Epidermal melanocyte (primary cell): ENCODE results near the gene YRDC.

ENCODE experiments used
- DNase-seq: peaks from one replicate; pipeline ENCODE4 v3.0.0; 2011; ENCODE audit warnings: low spot score; ENCODE audit not compliant: insufficient read length

Gene YRDC

DNA sequence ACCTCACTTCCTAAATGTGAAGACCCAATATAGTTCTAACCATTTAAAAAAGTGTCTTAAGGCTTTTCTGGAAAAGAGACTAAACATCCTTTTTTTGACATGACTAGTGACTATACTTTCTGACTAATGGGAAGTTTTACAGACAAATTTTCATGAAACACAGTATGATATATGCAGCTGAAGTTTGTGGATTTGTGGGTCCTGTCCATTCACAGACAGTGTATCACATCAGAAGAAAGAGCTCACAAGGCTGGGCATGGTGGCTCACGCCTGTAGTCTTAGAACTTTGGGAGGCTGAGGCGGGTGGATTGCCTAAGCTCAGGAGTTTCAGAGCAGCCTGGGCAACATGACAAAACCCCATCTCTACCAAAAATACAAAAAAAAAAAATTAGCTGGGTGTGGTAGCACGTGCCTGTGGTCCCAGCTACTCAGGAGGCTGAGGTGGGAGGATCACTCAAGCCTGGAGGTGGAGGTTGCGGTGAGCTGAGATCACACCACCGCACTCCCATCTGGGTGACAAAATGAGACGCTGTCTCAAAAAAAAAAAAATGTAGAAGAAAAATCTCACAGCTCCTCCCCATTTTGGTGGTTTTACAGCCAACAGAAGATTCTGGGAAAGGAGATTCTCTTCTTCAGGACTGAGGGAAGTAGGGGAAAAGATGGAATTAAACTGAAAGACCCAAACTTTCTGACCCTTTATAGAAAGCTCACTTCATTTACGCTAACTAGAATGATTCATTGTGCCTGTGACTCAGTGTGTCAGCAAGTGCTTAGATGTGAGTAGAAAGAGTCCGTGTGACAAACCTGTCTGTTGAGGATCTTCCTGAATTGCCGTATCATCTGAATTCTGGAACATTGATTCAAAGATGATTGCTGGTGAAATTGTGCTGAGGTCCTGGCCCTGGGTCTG lies 15.2 kb upstream of the YRDC start:
- no peak for DNase-seq

DNA sequence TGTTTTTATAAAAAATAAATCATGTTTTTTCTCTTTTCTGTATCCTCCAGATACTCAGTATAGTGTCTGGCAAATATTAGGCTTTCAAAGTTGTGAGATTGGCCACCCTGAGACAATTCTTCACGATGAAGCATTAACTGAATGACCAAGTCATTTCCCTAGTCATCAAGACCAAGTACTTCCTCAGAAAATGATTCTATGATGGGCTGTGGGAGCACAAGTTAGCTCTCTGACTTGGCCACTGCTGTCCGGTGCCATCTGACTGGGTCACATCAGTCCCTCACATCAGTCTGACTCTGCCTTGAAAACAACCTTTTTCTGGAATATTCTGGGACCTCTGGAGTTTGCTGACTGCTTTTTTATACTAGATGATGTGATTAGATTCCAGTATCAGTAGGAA lies 13.5 kb upstream of the YRDC start:
- DNase-seq = no peak

DNA sequence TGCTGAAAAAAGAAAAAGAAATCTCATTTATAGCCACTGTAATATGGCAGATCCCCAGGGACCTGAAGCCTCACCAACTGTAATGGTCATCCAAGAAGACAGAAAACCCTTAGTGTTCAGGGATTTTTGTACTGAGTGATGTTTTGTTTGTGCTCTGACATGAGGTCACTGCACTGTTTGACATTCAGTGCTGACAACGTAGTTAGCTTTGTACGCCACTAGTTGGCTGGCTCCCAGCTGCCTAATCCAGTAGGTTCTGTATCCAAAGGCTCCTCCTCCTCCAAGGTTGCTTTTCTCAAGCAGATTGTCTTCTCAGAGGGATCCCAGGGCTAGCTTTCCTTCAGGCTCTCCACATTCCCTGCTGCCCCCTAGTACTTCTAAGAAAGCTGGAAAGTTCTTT lies 9.5 kb upstream of the YRDC start:
- no peak for DNase-seq

DNA sequence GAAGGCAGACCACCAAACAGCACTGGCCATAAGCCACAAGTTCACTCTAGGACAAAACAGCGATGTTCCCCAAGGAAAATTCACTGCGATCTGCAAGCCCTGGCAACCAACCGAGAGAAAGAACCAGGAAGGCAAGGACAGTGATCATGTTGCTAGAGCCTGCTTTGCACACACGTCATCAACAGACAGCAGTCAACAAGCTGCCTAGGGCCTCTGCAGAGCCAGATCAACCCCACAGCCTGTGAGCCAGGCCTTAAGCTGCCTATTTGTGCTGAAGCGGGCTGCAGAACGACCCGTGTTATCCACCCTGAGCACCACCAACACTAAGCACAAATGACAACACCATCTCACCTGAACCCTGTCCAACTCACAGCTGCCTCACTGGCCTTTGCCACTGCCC lies 6.2 kb upstream of the YRDC start:
- DNase-seq = no peak

DNA sequence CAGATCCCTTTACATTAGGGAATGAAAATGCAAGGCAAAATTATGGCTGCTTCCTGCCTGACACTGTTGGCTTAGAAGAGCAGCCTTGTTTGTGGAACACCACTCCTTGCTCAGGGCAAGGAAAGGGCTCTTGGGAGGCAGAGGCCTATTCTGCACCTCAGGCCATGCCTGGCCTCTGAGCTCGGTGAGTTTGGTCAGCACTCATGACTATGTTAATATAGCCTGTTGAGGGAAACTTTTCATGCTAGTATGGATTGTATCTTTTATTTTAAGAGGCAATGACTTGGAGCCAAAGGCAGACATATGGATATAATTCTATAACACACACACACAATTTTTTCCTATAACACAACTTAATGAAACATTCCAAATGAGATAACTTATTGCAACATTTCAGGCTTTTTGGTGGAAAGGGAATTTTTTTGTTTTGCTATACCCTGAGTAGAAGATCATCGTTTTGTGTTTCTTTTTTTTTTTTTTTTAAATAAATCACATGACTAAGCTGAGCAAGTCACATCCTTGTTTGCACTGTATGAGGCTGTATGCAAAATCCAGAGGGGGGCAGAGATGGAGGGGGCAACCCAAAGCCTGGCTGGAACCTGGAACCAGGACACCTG lies 5.6 kb upstream of the YRDC start:
- no peak for DNase-seq

DNA sequence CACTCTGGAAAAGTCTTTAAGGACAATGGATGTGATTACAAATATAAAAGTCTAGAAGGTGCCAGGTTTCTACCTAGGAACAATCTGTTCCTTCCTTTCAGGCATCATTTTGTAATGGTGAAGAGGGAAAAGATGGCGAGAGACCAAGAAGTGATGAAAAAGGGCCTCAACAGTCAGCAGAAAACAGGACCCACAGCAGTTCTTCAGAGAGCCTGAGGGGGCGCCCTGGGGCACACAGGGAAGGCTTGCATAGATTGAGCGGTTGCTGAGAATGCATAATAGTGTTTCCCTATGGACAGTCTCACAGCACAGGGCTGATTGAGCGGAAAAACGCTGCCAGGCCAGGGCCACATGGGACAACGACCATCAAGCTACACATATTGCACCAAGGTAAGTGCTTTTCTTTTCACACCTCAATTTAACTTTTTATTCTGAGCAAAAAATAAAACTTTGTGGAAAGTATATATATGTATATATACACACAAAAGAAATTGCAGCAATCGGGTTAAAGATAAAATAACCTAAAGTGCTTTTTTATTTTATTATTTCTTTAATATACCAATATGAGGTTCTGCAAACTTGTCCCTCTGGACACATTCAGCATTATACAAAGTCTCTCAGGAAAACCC lies 3.1 kb upstream of the YRDC start:
- no peak for DNase-seq

DNA sequence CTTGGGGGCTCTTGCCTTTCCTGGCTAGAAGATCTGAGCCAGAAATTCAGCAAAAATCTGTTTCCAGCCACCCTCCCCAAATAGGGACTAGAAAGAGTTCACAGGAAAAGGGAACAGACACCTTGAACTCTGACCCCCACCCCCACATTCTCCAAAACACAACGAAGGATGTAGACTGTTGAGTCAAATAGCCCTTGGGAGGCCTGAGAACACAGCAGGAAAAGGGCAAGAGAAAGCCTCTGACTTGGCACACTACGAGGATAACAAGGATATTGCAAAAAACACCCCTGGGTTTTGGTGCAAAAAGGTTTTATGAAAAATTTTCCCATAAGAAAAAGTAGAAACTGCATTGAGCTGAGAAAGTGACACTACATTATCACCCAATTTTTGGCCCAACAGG lies 1.9 kb upstream of the YRDC start:
- no peak for DNase-seq

DNA sequence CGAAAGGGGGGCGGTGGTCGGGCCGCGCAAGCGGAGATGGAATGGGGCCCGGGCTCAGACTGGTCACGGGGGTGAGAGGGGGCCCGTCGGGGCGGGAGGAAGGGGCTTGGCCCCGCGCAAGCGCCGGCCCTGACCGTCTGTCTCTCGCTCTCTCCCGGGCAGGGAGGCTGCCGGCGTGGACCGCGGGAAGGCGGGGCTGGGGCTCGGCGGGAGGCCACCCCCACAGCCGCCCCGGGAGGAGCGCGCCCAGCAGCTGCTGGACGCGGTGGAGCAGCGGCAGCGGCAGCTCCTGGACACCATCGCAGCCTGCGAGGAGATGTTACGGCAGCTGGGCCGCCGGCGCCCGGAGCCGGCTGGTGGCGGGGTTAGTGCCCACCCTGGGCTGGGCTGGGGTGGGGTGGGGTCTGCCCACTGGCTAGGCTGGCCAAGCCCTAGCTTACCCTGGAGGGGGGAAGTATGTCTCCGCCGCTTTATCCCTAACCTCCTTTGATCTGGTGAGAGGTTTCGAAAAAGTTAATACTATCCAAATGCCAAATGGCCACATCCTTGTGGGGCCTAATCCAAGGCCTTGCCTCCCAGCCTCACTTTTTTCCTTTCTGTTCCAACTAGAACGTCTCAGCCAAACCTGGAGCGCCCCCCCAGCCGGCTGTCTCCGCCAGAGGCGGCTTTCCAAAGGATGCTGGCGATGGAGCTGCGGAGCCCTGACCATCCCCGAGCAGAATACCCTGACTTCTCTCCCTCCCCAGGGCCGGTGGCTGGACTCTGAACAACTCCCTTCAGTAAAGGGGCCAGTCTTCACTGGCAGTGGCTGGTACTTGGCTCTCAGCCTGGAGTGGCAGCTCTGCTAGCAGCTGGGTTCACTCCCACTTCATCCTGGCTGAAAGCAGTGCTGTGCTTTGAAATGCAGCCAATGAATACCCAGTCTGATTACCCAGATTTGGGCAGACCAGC lies 636 bp upstream of the YRDC start:
- peak; percentile 81 for DNase-seq

DNA sequence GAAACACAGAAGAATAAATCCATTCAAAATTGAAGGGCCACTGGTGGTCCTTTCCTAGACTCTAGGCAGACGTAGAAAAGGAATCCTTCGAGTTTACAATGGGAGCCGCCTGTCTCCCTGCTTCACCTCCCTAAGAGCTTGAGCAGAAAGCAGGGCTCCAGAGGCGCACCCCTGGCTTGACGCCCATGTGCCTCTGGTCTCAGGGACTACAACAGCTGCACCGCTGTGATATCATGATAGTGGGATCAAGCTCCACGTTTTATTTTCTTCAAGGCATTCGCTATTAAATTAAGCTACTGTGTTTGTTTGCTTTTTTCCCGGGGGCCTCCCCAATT lies 821 bp downstream of the YRDC start:
- DNase-seq = no peak

DNA sequence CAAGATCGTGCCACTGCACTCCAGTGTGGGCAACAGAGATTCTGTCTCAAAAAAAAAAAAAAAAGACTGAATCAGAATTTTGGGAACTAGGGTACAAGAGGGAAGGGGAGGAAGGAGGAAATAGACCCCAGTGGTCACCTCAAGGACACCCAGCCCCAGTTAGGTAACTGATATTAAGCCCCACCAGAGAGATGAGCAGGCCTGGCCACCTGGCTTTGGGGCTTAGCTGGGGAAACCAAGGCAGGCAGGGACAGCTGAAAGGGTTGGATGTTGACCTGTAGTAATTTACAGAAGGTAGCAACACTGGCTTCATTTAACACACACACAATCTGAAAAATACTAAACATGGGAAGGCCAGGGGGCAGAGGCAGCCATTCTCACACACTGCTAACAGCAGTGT lies 5.6 kb downstream of the YRDC start:
- no peak for DNase-seq

DNA sequence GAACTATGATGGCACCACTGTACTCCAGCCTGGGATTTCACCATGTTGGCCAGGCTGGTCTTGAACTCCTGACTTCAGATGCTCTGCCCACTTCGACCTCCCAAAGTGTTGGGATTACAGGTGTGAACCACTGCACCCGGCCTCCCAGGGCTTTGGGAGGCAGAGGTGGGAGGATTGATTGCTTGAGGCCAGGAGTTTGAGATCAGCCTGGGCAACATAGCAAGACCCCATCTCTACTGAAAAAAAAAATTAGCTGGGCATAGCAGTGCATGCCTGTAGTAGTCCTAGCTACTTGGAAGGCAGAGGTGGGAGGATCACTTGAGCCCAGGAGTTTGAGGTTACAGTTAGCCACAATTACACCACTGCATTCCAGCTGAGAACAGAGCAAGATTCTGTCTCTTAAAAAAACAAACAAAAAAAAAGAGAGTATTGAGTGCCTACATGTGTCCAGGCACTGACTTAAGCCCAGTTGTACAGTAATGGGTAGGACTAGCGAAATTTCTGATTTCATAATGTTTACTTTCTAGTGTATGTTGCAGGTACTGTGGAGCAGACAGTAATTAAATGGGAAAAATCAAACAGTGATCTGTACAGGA lies 10.2 kb downstream of the YRDC start:
- DNase-seq = no peak

DNA sequence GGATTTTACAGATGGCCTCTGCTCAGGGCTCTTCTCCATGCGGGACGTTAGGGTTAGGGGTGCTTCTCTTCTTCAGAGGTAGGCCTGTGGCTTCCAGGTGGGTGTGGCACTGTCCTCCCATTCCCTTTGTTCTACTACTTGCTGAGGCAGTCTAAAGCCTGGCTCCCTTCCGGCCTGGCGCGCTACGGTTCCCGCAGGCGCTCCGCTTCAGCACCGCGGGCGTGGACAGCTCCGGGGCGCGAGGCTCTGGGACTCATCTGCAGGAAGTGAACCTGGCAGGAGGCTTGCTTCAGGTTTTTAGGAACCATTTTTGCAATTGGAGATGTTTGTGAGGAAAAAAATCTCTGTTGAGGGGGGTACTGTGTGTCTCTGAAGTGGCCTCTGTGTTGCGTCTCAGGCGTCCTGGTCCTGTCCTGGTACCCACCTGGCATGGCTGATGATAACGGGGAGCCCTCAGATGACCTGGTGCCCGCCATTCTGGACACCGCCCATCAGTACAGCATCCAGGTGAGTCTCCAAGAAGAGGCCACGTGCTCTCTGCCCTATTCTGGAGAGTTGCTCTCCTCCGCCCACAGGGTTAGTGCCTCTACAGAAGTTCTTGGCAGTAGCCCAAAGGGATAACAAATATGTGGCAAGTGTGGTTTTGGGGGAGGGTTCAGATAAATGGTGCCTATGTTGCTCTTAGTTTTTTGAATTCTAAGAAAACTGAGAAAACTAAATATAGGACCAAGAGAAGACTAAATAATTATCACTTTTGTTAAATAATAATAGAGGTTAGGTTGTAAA lies 12.5 kb downstream of the YRDC start:
- peak; percentile 64 for DNase-seq

DNA sequence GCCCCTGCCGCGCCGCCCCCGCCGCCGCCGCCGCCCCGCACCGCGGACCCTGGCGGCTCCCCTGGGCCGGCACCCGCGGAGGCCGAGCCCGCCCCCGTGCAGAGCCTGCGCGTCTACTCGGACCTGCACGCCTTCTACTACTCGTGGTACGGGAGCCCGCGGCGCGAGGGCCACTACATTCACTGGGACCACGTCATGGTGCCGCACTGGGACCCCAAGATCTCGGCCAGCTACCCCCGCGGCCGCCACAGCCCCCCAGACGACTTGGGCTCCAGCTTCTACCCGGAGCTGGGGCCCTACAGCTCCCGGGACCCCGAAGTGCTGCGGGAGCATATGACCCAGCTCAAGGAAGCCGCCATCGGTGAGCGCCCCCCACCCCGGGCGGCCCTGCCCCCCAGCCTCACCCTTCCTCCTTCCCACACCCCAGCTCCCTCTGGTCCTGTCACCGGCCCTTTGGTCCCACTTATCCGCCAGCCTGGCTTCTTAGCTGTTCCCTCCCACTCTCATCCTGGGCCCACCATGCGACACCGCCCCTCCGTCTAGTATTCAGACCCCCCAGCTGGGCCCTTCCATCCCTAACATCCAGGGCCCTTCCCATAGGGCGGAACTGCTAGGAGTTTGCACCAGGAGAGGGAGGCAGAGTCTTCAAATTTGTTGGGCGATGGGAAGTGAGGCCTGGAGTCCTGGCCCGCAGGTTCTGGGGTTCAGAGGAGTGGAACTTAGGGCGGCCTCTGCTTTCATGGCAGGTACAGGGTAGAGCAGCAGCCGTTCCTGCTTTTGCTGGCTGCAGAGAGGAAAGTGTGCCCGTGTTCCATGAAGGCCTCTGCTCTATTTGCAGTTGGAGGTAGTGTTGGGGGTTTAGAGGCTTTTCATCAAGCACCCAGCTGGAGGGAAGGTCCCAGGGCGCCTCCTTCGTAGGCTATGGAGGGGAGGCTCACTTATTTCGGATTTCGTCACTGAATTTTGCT lies 13.4 kb downstream of the YRDC start:
- no peak for DNase-seq

DNA sequence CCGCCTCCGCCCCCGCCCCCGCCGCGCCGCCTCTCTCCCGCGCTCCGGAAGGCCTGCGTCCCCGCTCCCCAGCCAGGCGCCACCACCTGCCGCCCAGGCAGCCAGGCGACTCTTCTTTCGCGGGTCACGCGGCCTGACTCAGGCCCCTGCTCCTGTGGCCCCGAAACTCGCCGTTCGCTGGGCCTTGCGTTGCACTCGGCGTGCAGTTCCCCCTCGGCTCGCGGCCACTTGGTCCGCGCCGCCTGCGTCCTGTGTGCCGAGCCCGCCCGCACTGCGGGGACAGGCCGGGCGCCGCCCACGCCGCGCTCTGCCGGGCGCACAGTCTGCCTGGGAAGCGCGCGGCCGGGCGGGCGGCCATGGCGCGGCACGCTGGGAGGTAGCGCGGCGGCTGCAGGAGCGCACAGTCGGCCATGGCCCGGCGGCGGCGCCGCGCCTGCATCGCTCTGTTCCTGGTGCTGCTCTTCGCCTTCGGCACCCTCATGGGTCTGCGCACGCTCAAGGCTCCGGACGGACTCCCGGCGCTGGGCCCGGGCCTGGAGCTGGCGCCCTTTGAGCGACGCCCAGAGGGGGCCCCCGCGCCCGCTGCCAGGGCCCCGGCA lies 14.1 kb downstream of the YRDC start, which contains the start of gene MANEAL:
TSS of gene MANEAL (plus strand) at position 75 of the 599 bp plus-strand sequence. CDS start at position 411, 336 bp downstream.
- peak; percentile 49 for DNase-seq

DNA sequence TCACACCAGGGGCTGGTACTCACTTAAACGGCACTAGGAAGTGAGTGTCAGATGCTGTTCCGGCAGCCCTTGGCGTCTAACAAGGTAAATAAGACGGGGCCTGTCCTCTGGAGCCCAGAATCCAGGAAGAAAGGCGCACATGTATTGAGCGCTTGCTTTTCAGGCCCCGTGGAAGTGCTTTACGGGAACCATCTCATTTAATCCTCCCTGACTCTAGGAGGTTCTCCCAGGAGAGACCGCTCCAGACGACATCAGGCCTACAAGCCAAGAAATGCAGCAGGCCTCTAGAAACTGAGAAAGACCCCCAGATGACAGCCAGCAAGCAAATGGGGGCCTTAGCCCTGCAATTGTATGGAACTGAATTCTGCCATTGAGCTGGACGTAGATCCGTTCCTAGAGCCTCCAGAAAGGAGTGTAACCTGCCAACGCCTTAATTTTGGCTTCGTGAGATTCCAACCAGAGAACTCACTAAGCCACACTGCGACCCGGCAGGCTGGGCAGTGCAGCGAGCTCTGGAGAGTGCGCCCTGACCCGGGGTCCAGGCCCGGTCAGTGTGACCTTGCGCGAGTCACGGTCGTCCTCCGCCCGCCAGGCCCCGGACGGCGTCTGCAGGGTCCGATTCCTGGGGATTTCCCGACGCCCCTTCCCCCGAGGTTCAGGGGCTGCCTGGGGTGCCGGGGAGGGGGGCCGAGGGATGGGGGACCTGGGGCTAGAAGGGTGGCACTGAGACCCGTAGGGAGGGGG lies 14.9 kb downstream of the YRDC start:
- DNase-seq = no peak

DNA sequence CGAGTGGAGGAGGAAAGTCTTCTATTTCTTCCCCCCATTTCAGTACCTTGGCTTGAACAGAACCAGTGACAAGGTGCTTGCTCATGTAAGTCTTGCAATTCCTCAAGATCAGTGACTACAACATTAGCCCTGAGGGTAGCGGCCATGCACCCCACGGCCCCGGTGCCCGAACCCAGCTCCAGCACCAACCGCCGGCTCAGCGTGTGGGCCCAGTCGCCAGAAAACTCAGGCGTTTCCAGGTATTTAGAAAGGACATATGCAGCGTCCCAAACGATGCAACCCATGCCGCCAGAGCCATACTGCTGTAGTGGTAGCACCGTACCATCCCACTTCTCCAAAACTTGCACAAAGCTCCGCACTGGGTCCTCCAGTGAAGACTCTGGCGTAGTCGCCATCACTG lies 25.5 kb downstream of the YRDC start:
- DNase-seq = no peak

DNA sequence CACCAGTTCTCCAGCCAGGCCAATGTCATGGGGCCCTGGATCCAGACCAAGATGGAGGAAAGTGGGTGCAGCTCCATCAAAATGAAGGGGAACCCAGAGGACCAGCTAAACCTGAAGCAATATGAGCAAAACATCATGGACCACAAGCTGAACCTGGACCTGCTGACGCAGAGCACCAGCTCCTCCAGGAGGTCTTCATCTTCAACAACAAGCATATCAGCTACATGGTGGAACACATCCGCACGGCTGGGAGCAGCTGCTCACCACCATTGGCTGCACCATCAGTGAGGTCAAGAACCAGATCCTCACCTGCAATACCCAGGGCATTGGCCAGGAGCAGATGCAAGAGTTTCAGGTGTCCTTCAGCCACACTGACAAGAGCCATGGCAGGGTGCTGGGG lies 29.4 kb downstream of the YRDC start:
- DNase-seq = no peak

DNA sequence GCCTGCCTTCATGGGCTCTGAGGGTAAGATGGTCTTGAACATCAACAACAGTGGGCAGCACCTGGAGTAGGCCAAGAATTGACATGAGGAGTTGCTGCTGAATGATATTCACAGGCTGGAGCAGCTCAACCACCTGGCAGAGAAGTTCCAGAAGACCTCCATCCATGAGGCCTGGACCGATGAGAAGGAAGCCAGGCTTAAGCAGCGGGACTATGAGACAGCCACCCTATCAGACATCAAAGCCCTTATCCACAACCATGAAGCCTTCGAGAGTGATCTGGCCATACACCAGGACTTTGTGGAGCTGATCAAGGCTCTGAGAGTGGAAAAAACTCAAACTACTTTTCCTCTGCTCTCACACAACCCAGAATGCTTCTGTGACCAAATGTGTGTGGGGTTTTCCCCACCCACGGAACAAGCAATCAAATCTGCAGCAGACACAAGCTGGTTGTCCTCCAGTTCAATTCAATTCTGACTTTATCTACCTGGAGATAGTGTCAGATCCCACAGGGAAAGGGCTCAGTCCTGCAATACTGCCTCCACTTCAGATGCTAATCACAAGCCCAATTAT lies 31.0 kb downstream of the YRDC start:
- no peak for DNase-seq
